SK-N-SH (cell line): ENCODE results near the gene FBXL7.

Experiments used
- EP300 ChIP-seq, 2 experiments: IDR thresholded peaks; 2 replicates each; pipeline versions ENCODE4 v1.4.0 to v1.6.1; 2012; ENCODE audit warnings: borderline replicate concordance in 1 of 2, low read depth in 1 of 2, low read length in 1 of 2
- EZH2phosphoT487 ChIP-seq: fragments of 200-600 bp; sonication (generic); IDR thresholded peaks from 2 replicates; pipeline ENCODE4 v1.6.1; 2017; ENCODE audit warnings: low read depth, mixed run types, mild to moderate bottlenecking, antibody characterized with exemption, moderate library complexity, borderline replicate concordance
- GABPA ChIP-seq: IDR thresholded peaks from 2 replicates; pipeline ENCODE4 v1.4.0; 2012; ENCODE audit warnings: low read depth, mild to moderate bottlenecking
- JUND ChIP-seq: IDR thresholded peaks from 2 replicates; pipeline ENCODE4 v1.4.0; 2012
- NFIC ChIP-seq: IDR thresholded peaks from 2 replicates; pipeline ENCODE4 v1.4.0; 2012; ENCODE audit warnings: borderline replicate concordance
- PBX3 ChIP-seq: IDR thresholded peaks from 2 replicates; pipeline ENCODE4; 2012
- POLR2AphosphoS5 ChIP-seq: IDR thresholded peaks from 2 replicates; pipeline ENCODE4 v1.6.1; 2012; ENCODE audit warnings: low read depth, low read length
- RCOR1 ChIP-seq: fragments of 150-350 bp; IDR thresholded peaks from 2 replicates; pipeline ENCODE4 v1.6.1; 2017; ENCODE audit warnings: antibody characterized with exemption, low read length
- SMC3 ChIP-seq: IDR thresholded peaks from 2 replicates; pipeline ENCODE4 v1.6.1; 2012; ENCODE audit warnings: low read depth, low read length, improper control_type of control experiment
- TAF1 ChIP-seq: IDR thresholded peaks from 2 replicates; pipeline ENCODE4 v1.6.1; 2012; ENCODE audit warnings: low read depth, mild to moderate bottlenecking, low read length, moderate library complexity, borderline replicate concordance
- YY1 ChIP-seq: IDR thresholded peaks from 2 replicates; pipeline ENCODE4 v1.4.0; 2012; ENCODE audit warnings: low read depth, mild to moderate bottlenecking
- TF ChIP-seq, protein P1 (sequence below): fragments of 200-600 bp; sonication (generic); IDR thresholded peaks from 2 replicates; pipeline ENCODE4 v1.6.1; 2017; ENCODE audit warnings: antibody characterized with exemption, mild to moderate bottlenecking, moderate library complexity
- TF ChIP-seq, protein P2 (sequence below): IDR thresholded peaks from 2 replicates; pipeline ENCODE4 v1.6.1; 2012; ENCODE audit warnings: mild to moderate bottlenecking, low read depth, low read length, moderate library complexity
- TF ChIP-seq, protein P3 (sequence below): IDR thresholded peaks from 2 replicates; pipeline ENCODE4 v1.4.0; 2012; ENCODE audit warnings: low read depth, borderline replicate concordance

DNA sequence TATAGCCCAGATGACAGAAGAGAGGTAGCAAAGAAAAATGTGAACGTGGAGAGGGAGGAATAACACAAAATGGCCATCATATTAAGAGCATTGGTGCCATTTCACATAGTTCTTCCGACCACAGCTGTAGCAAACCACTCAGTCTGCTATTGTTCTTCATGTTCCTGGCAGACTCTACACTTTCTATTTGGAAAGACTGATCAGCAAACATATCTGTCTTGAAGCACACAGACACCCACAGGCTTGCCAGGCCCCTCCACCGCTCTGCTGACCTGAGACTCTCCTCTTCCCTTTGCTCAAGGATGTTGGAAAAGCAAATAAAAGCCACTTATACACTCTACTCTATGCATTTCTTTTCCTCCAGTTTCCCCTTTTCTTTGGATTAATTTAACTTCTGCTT lies 298.0 kb downstream of the FBXL7 start:
- TF ChIP-seq, protein P1, sequence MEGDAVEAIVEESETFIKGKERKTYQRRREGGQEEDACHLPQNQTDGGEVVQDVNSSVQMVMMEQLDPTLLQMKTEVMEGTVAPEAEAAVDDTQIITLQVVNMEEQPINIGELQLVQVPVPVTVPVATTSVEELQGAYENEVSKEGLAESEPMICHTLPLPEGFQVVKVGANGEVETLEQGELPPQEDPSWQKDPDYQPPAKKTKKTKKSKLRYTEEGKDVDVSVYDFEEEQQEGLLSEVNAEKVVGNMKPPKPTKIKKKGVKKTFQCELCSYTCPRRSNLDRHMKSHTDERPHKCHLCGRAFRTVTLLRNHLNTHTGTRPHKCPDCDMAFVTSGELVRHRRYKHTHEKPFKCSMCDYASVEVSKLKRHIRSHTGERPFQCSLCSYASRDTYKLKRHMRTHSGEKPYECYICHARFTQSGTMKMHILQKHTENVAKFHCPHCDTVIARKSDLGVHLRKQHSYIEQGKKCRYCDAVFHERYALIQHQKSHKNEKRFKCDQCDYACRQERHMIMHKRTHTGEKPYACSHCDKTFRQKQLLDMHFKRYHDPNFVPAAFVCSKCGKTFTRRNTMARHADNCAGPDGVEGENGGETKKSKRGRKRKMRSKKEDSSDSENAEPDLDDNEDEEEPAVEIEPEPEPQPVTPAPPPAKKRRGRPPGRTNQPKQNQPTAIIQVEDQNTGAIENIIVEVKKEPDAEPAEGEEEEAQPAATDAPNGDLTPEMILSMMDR: no peak
- TF ChIP-seq PBX3 (no peak), POLR2AphosphoS5 (no peak), EZH2phosphoT487 (no peak), EP300 (IDR thresholded peaks at IDR 0.05; ENCODE audit: borderline replicate concordance in 1 of 2, low read depth in 1 of 2, low read length in 1 of 2) (no peak), RCOR1 (no peak), TAF1 (no peak), GABPA (no peak), YY1 (no peak), SMC3 (no peak), JUND (no peak), NFIC (no peak)
- TF ChIP-seq, protein P2, sequence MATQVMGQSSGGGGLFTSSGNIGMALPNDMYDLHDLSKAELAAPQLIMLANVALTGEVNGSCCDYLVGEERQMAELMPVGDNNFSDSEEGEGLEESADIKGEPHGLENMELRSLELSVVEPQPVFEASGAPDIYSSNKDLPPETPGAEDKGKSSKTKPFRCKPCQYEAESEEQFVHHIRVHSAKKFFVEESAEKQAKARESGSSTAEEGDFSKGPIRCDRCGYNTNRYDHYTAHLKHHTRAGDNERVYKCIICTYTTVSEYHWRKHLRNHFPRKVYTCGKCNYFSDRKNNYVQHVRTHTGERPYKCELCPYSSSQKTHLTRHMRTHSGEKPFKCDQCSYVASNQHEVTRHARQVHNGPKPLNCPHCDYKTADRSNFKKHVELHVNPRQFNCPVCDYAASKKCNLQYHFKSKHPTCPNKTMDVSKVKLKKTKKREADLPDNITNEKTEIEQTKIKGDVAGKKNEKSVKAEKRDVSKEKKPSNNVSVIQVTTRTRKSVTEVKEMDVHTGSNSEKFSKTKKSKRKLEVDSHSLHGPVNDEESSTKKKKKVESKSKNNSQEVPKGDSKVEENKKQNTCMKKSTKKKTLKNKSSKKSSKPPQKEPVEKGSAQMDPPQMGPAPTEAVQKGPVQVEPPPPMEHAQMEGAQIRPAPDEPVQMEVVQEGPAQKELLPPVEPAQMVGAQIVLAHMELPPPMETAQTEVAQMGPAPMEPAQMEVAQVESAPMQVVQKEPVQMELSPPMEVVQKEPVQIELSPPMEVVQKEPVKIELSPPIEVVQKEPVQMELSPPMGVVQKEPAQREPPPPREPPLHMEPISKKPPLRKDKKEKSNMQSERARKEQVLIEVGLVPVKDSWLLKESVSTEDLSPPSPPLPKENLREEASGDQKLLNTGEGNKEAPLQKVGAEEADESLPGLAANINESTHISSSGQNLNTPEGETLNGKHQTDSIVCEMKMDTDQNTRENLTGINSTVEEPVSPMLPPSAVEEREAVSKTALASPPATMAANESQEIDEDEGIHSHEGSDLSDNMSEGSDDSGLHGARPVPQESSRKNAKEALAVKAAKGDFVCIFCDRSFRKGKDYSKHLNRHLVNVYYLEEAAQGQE: no peak
- TF ChIP-seq, protein P3, sequence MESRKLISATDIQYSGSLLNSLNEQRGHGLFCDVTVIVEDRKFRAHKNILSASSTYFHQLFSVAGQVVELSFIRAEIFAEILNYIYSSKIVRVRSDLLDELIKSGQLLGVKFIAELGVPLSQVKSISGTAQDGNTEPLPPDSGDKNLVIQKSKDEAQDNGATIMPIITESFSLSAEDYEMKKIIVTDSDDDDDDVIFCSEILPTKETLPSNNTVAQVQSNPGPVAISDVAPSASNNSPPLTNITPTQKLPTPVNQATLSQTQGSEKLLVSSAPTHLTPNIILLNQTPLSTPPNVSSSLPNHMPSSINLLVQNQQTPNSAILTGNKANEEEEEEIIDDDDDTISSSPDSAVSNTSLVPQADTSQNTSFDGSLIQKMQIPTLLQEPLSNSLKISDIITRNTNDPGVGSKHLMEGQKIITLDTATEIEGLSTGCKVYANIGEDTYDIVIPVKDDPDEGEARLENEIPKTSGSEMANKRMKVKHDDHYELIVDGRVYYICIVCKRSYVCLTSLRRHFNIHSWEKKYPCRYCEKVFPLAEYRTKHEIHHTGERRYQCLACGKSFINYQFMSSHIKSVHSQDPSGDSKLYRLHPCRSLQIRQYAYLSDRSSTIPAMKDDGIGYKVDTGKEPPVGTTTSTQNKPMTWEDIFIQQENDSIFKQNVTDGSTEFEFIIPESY: no peak
